Kidney epithelial cell (primary cell): ENCODE results near the gene LBX2. TPM values are rescaled to one million over a fixed set of nuclear protein-coding genes. Genes with fewer than 3 reads are reported as not detected.
"Not testable (repeated sequence)": the region's sequence is repeated elsewhere in the genome, so short reads cannot be mapped to it uniquely, and the experiment has no call there.

Experiments used
- DNase-seq: peaks from one replicate; pipeline ENCODE4 v3.0.0-alpha.2; 2010; ENCODE audit warnings: low read depth
- H3K27me3 ChIP-seq: 2 replicates; pipeline ENCODE4 v1.6.0; 2011; ENCODE audit warnings: low read length; ENCODE audit not compliant: control insufficient read depth, insufficient read depth
- H3K36me3 ChIP-seq: 2 replicates; pipeline ENCODE4 v1.5.1; 2011; ENCODE audit warnings: low read length; ENCODE audit not compliant: control insufficient read depth, insufficient read depth
- H3K4me3 ChIP-seq: 2 replicates; pipeline ENCODE4 v1.5.1; 2011; ENCODE audit warnings: low read depth, mild to moderate bottlenecking, control low read depth, low read length
- total RNA-seq: library from RNA; depleted of rRNA; stranded (reverse); fragments of >200 nt; gene quantifications from 2 replicates; pipeline ENCODE4 v1.2.3, GENCODE V29; 2015
- TF ChIP-seq, protein P1 (sequence below): IDR thresholded peaks from 2 replicates; pipeline ENCODE4 v1.5.1; 2011; ENCODE audit warnings: mild to moderate bottlenecking, moderate library complexity, low read length, control low read depth, inconsistent platforms; ENCODE audit not compliant: insufficient read depth, poor library complexity, severe bottlenecking

The LBX2 gene
- total RNA-seq, 1 donor from 2014 or later: 1.9 TPM

DNA sequence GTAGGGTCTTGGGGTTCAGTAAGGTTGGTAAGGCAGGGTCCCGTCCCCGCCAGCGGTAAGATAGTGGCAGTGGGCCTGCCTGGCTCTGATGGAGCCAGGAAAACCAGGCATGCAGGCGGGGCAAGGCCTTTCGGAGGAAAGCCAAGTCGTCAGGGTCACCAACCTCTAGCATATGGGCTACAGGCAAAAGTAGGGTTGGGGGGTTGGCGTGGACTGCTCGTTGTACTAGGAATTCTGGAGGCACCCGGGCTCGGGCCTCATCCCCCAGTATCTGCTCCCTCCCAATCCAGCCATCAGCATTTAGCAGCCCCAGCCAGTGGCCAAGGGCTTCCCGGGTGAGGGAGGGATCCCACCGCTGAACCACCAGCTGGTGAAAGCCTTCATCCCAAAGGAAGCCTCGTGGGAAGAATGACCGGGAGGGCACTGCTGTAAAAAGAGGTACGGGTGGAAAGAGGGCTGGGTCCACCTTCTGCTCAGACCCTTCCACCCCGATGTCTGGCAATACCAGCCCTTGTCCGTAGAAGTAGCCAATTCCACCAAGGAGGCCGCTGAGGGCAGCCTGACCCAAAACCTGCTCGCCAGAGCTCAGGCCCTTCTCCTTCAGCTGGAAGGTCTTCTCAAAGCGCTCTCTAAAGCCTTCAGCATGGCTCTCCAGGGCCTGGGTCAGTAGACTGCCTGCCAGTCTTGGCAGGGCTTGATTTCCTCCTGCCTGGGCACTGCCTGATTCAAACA lies 37.2 kb downstream of the LBX2 start:
- Histone ChIP-seq H3K36me3 (no peaks in the 10 kb centered on the region), H3K27me3 (no peaks in the 10 kb centered on the region), H3K4me3 (no peak overlapping the region)
- TF ChIP-seq, protein P1, sequence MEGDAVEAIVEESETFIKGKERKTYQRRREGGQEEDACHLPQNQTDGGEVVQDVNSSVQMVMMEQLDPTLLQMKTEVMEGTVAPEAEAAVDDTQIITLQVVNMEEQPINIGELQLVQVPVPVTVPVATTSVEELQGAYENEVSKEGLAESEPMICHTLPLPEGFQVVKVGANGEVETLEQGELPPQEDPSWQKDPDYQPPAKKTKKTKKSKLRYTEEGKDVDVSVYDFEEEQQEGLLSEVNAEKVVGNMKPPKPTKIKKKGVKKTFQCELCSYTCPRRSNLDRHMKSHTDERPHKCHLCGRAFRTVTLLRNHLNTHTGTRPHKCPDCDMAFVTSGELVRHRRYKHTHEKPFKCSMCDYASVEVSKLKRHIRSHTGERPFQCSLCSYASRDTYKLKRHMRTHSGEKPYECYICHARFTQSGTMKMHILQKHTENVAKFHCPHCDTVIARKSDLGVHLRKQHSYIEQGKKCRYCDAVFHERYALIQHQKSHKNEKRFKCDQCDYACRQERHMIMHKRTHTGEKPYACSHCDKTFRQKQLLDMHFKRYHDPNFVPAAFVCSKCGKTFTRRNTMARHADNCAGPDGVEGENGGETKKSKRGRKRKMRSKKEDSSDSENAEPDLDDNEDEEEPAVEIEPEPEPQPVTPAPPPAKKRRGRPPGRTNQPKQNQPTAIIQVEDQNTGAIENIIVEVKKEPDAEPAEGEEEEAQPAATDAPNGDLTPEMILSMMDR: no peak
- DNase-seq: no peak

DNA sequence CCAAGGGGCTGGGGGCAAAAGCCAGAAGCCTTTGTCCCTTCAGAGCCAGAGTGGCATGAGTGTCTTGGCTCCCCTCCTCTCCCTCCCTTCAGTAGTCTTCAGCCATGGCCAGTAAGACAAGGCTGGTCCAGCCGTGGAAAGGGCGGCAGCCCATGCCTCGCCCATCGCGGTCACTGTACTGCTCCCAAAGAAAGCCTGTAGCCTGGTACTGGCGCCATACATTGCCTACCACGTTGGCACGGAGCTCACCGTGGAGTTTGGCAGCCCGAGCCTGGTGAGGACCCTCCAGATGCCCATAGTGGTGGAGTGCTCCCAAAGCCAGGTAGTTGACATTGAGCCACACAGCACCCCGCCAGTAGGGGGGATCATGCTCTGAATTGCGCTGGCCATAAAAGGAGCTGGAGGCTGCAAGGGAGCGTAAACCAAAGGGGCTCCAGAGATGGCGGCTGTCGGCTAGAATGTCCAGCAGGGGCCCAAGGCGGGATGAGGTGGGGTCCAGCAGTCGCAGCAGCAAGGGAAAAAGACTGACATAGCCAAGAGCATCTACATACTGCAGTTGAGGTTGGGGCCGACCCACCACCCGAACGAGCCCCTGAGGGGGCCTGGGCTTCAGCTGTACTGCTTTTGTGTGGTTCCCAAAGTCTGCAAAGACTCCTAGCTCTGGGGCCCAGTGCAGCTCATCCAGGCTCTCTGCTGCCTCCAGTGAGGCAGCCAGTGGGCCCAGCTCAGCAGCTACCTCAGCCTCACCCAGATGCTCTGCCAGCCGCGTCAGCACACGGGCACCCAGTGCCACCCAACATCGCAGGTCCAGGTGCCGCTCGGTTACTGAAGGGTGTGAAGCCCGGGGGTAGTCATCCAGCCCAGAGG lies 38.0 kb downstream of the LBX2 start:
- Histone ChIP-seq H3K27me3 (no peaks in the 10 kb centered on the region), H3K36me3 (no peaks in the 10 kb centered on the region)

DNA sequence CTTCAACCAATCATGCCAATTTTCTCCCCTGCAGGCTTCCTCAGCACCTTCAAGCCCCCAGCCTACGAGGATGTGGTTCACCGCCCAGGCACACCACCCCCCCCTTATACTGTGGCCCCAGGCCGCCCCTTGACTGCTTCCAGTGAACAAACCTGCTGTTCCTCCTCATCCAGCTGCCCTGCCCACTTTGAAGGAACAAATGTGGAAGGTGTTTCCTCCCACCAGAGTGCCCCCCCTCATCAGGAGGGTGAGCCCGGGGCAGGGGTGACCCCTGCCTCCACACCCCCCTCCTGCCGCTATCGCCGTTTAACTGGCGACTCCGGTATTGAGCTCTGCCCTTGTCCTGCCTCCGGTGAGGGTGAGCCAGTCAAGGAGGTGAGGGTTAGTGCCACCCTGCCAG lies 39.2 kb downstream of the LBX2 start:
- DNase-seq, H3K27me3 ChIP-seq, H3K4me3 ChIP-seq, H3K36me3 ChIP-seq: not testable (repeated sequence)

More for the DNA sequence above, 38.0 kb downstream of the LBX2 start:
- TF ChIP-seq, protein P1: no peak
- no peak overlapping the region for H3K4me3 ChIP-seq
- DNase-seq: no peak

DNA sequence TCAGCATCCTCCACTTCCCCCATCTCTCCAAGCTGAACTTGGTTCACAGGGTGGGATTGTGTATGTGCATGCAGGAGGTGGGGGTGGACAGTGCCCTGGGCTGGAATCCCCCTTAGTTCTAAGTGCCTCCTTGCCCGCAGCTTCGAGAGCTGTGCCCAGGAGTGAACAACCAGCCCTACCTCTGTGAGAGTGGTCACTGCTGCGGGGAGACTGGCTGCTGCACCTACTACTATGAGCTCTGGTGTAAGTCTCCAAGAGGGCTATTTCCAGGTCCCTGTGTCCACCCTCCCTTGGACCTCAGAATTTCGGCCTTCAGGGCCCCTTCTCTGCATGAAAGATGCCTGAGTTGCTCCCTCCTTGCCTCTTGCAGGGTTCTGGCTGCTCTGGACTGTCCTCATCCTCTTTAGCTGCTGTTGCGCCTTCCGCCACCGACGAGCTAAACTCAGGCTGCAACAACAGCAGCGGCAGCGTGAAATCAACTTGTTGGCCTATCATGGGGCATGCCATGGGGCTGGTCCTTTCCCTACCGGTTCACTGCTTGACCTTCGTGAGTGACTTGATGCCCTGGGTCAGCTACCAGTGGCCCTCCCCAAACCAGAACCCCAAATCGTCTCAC lies 39.8 kb downstream of the LBX2 start:
- DNase-seq, H3K27me3 ChIP-seq, H3K36me3 ChIP-seq: not testable (repeated sequence)
- H3K4me3 ChIP-seq: peak overlapping the region; percentile 88

DNA sequence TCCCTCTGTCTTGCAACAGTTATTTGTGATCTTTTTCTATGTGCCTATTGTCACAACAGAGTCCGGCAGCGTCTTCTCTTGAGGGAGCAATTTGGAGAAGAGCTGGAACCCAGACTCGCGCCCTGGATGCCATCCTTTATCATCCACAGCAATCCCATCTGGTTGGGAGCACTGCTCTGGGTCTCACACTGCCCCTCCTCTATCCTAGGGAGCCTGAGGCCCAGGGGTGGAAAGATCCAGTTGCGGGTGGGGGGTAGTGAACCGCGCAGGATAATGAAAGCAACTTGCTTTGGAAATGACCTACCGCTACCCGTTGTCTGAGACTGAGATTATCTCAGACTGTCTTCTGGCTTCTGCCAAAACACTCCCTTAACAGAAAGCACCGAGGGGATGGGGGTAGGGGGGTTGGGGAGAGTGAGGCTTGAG lies 40.5 kb downstream of the LBX2 start:
- TF ChIP-seq, protein P1: no peak
- DNase-seq: no peak
- no peaks in the 10 kb centered on the region for H3K36me3 ChIP-seq
- H3K27me3 ChIP-seq: no peaks in the 10 kb centered on the region
- H3K4me3 ChIP-seq: peak overlapping the region; percentile 88

DNA sequence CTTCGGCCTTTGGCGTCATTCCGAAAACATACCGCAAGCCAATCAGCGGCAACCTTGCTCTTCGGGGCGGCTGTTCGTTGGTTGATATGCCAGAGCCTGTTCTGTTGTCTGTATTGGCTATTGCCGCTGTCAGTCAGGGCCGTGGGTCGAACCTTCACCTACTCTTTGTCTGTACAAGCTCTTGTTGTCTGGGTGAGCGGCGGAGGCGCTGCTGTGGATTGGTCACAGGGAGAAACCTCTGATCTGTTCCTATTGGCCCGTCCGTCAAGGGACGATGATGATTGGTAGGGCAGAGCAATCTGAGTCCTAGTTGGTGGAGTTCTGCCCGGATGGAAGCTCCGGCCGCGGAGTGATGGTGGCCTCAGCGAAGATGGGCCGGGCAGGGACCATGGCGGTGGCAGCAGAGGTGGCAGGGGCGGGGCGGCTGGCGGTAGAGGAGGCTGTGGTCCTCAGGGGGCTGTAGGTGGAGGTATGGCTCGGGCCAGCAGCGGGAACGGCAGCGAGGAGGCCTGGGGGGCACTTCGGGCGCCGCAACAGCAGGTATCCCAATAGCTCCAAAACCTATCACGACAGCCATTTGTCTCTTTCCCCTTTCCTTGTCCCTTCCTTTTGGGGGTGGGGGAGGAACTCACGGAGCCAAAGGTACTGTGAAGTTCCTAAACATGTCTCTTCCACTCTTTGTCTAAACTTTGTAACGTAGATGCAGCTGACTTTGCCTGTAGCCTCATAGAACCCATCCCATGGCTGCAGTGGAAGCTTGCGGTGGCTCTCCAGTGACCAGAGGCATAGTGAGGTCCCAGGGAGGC lies 41.1 kb downstream of the LBX2 start, which contains the start of gene WBP1:
TSS of gene WBP1 (plus strand) at position 307 of the 806 bp plus-strand sequence. CDS start at position 472, 165 bp downstream.
- DNase-seq: peak; percentile 100
- TF ChIP-seq, protein P1: no peak
- Histone ChIP-seq H3K4me3 (peak within 1 kb of the TSS; percentile 88), H3K36me3 (no peaks in the 10 kb centered on the region), H3K27me3 (no peaks in the 10 kb centered on the region)
